ENCODE measurements around the gene PTPN14.
"Not testable (repeated sequence)": the region's sequence is repeated elsewhere in the genome, so short reads cannot be mapped to it uniquely, and the experiment has no call there.

The PTPN14 gene

GRCh38 chr1:214509622-214510021, 41.8 kb downstream of the PTPN14 start:
- DNase-seq = not testable (repeated sequence)

DNA sequence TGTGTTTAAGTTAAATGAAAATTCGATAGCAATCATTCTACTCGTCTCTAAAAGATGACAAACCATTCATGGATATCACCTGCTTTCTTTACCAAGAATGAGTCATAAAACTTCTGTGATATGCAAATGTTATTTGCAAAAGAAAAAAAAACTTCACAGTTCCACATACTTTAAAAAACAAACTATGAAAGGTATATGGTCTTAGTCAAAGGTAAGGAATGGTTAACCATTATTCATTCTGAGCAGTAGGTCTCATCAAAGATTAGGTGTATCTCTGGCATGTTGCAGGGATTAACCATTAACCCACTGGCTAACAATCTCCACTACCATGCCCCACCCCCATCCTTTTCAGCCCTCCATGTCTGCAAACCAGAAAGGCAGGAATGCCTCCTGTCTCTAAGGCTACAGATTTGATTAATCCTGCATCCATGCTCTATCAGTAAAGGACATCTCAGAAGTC, 44.4 kb downstream of the PTPN14 start:
- DNase-seq = no peak

DNA sequence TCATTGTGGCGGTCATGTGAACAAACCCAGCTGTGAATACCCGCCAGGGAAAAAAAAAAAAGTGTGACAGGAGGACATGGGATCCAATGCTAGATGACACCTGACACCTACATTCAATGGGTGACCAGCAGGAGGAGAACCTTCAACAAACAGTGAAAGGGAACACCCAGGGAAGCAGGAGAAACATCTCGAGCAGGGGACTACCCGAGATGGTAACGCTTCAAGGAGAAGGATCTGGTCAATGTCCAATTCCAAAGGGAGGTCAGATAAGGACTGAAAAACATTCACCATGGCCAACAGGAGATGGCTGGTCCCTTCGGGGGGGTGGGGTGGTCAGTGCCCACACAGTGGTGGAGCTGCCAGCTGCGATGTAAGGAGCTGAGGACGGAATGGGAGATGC, 46.3 kb downstream of the PTPN14 start:
- no peak for DNase-seq

DNA sequence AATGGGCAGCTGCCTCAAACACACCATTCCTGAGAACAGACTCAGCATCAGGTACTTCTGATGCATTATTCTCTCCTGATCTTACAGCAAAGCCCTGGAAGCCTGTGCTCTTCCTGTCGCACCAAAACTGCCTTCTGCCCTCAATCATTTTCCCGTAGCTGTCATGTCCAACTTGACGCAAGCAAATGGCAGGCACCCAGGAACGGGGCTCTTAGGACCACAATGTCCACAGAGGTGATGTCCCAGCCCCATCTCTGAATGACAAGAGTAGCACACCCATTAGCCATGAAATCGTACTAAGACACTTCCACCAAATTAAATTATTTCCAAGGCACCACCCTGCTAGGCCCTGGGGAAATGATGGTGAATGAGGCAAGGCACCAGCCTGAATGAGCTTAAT, 47.1 kb downstream of the PTPN14 start:
- no peak for DNase-seq

GRCh38 chr1:214503553-214503952, 47.8 kb downstream of the PTPN14 start:
- no peak for DNase-seq

GRCh38 chr1:214500340-214501055, 50.9 kb downstream of the PTPN14 start:
- DNase-seq = no peak

DNA sequence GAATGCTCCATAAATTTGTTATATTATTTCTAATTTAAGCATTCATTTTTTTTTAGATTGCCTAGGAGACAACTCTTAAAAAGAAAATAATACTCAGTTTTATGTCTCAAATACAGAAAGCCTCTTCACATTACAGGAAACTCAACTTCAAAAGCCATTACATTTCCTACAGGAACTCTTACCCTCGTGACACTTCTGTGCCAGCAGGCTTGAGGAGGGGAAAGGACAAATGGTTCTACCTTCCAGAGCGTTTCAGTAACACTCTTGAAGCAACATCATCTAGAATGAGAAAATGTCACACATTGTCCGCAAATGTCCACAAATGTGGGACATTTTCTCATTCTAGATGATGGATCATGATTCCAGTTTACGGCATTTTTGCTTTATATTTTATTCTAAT, 51.7 kb downstream of the PTPN14 start:
- DNase-seq = no peak

DNA sequence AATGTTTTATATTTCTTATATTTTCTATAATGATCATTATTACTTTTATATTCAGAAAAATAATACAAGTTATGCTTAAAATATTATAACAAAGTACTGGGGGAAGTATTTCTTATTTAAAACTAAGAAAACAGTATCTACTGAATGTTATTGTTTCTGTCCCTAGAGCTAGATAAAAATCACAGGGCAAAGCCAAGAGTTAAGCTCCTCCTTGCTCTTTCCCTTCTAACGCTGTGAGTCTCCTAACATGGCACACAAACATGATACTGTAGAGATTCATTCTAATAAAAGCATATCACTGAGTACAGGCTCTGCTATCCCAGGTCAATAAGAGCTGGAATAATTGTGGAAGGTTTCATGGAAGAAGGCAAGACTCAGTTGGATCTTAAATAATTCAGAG, 53.4 kb downstream of the PTPN14 start:
- DNase-seq = no peak

GRCh38 chr1:214496126-214496525, 55.3 kb downstream of the PTPN14 start:
- no peak for DNase-seq

- no peak for DNase-seq
Measured at GRCh38 chr1:214494706-214495105, 56.7 kb downstream of the PTPN14 start.

- DNase-seq = not testable (repeated sequence)
Measured at GRCh38 chr1:214494179-214494578, 57.2 kb downstream of the PTPN14 start.

DNA sequence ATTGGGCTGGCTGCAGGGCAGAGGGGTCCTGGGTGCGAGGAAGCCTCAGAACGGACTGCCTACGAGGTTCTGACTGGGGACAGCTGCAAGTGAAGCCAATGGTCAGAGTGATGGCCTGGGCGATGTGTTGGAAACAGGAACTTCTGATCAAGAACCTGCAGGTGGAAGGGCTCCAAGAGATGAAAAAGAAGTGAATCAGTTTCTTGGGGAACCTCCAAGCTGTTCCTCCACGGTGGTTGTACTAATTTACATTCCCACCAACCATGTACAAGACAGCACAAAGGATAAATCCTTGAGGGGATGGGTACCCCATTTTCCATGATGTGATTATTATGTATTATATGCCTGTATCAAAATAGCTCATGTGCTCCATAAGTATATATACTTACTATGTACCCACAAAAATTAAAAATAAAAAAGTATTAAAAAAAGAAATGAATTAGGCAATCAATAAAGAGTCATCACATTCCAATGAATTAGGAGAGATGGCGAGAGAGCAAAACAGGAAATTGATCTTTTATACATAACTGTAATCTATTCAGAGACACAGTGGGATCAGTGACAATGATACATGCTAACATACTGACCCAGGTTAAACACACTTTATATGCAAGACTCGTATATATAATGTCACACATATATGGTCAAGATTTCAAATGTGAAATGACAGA, 58.1 kb downstream of the PTPN14 start:
- DNase-seq = no peak

DNA sequence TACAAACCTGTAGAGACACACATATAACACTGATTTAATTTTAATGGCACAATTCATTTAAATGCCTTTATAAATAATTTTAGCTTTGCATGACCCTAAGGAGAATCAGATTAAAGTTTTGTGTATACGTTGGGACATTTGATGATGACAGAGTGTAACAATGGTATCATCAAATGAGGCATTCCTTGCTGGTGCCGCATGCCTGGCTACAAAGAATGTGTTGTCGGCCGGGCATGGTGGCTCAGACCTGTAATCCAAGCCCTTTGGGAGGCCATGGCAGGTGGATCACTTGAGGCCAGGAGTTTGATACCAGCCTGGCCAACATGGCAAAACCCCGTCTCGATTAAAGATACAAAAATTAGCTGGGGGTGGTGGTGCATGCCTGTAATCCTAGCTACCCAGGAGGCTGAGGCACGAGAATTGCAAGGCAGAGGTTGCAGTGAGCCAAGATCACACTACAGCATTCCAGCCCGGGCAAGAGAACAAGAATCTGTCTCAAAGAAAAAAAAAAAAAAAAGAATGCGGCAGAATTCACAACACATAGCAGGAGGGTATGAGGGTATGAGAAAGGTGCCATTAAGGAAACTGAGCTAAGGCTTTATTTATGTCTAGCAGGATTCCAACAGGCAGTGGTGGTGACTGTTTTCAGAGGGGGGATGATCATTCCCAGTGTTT, 58.9 kb downstream of the PTPN14 start:
- no peak for DNase-seq

DNA sequence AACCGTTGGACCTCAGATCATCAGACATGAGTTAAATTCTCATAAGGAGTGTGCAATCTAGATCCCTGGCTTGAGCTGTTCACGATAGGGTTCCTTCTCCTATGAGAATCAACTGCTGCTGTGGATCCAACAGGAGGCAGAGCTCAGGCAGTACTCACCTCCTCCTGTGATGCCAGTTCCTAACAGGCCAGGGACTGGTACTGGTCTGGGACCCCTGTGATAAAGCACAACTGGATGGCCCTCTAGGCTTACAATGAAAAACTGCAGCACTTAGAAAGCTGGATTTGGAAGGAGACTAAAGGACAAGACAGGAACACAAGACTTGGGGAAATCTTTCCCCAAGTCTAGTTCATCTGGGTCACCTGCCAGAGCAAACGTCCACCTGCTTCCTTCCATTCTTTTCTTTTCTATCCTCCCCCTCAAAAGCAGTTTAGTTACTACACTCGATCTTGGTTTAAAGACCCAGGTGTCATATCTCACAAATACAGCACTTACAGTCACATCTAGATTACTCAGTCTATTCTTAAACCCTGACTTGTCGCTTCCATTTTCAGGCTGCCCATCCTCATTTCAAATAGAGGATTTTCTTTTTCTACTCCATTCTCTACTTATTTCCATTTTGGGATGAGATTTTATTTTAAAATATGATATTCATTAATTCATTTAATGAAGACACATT, 59.8 kb downstream of the PTPN14 start:
- DNase-seq = no peak

- DNase-seq = no peak
Measured at GRCh38 chr1:214485151-214485550, 66.3 kb downstream of the PTPN14 start.

- DNase-seq = not testable (repeated sequence)
Measured at GRCh38 chr1:214483180-214483579, 68.2 kb downstream of the PTPN14 start.

GRCh38 chr1:214481983-214482634, 69.3 kb downstream of the PTPN14 start:
- not testable (repeated sequence) for DNase-seq

- DNase-seq = no peak
Measured at GRCh38 chr1:214476986-214477870, 74.2 kb downstream of the PTPN14 start.

- DNase-seq = no peak
Measured at GRCh38 chr1:214476229-214476985, 75.0 kb downstream of the PTPN14 start.

GRCh38 chr1:214475746-214476145, 75.7 kb downstream of the PTPN14 start:
- no peak for DNase-seq

DNA sequence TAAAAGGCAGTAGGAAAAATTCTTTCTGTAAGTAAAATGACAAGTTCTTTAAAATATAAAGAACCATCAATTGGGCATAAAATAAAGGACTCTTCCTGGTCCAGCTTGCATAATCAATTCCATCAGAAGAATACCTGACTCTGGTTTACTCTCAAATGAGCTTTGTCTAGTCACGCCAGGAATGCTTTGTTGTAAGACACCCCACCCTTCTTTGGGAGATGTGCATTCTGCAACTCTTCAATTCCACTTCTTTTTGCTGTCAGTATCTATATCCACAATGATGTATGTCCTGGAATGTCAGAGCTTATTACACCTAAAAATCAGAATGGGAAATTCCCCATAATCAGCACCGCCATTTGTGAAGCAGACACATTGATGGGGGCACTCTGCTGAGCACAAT, 76.1 kb downstream of the PTPN14 start:
- no peak for DNase-seq

All from inflammatory macrophage (primary cell).